ENCODE data around the gene ABCC3.

DNA sequence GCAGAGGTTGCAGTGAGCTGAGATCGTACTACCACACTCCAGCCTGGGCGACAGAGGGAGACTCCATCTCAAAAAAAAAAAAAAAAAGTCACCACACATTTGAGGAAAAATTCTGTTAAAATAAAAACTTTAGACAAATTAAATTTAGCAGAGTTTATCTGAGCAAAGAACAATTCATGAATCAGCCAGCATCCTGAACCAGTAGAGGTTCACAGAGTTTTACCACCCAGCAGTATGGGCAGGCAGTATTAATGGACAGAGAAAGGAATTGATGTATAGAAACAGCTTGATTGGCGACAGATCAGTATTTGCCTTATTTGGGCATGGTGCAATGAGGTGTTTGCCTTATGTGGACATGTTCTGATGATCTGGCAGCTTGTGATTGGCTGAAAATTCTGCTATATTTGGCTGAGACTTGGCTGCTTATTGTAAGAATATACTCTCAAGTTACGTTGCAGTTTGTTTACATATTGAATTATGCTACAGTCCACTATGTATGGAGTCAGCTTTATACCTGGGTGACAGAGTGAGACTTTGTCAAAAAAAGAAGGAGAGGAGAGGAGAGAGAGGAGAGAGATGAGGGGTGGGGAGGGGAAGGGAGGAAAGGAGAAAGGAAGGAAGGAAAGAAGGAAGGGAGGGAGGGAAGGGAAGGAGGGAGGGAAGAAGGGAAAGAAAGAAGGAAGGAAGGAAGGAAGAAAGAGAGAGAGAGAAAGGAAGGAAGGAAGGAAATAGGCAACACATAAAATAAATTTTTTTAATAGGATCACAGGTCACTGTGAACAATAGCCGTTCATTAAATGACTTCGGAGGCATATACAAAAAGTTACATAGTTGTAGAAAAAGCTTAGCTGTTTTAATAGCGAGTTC, 14.6 kb downstream of the ABCC3 start:
- TF ChIP-seq CTCF (IDR thresholded peaks at IDR 0.05; ENCODE audit: low read depth, low read length, poor library complexity, severe bottlenecking) (no peak), EZH2phosphoT487 (IDR thresholded peaks at IDR 0.05; ENCODE audit: borderline replicate concordance, low read length) (no peak)

Measured in DOHH2 (cell line).